Measurements from ENCODE around the gene TFIP11.

- TF ChIP-seq POLR2AphosphoS5 (IDR thresholded peaks at IDR 0.05; ENCODE audit: low read depth, low read length) (no peak), TAF1 (IDR thresholded peaks at IDR 0.05; ENCODE audit: borderline replicate concordance, insufficient read depth, low read length) (no peak)
These were observed 2.3 kb upstream of the TFIP11 start for GRCh38 chr22:26514419-26515161.

Data from PFSK-1 (cell line).